ENCODE results near the gene BTNL3.

Gene BTNL3

GRCh38 chr5:181050016-181050415, 61.4 kb downstream of the BTNL3 start:
- DNase-seq = no peak

GRCh38 chr5:181051841-181052671, 63.4 kb downstream of the BTNL3 start:
- no peak for DNase-seq

- DNase-seq = no peak
These were observed 64.2 kb downstream of the BTNL3 start for GRCh38 chr5:181052672-181053487.

DNA sequence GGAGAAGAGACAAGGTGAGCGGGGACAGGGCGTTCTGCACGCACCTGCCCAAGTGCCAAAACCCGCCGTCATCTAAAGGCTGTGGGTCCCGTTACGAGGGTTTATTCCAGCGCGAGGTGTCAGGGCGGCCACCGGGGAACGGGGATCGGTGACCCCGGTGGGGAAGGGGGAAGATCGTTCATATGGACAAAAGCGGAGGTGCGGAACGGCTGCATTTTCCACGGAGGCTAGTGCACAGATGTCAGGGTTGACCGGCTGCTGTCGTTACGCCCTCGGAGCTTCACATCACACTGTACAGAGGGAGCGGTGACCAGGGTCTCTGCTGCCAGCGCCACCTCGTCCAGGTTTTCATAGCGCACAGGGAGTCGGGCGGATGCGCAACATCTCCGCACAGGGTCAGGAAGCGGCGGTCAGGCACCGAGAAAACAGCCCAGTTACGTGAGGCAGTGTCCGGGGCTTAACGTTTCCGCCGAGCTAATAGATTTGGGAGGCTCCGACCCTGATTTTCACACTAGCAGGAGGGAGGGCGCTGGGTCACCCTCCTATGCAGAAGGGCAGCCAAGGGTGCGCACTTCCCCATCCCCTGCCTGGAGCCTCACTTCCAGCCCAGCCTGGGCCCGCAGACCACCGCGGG, 65.0 kb downstream of the BTNL3 start:
- no peak for DNase-seq

- DNase-seq = no peak
These were observed 65.5 kb downstream of the BTNL3 start for GRCh38 chr5:181054138-181054537.

GRCh38 chr5:181054871-181055459, 66.3 kb downstream of the BTNL3 start:
- DNase-seq = no peak
